HG02885 (cell line): Measurements from ENCODE around the gene LHX5.
"Not testable (repeated sequence)": the region's sequence is repeated elsewhere in the genome, so short reads cannot be mapped to it uniquely, and the experiment has no call there.

ENCODE experiments used
- ATAC-seq: cut with Tn5 transposase; IDR thresholded peaks from one replicate; pipeline ENCODE4 v1.9.1; 2021; ENCODE audit warnings: mild to moderate bottlenecking; ENCODE audit not compliant: unreplicated experiment, poor library complexity

Gene LHX5

GRCh38 chr12:113471619-113472171 lies at the start of gene LHX5:
Gene LHX5 (minus strand): TSS chr12:113471871. CDS start chr12:113471498, 373 bp downstream.
- no peak for ATAC-seq

DNA sequence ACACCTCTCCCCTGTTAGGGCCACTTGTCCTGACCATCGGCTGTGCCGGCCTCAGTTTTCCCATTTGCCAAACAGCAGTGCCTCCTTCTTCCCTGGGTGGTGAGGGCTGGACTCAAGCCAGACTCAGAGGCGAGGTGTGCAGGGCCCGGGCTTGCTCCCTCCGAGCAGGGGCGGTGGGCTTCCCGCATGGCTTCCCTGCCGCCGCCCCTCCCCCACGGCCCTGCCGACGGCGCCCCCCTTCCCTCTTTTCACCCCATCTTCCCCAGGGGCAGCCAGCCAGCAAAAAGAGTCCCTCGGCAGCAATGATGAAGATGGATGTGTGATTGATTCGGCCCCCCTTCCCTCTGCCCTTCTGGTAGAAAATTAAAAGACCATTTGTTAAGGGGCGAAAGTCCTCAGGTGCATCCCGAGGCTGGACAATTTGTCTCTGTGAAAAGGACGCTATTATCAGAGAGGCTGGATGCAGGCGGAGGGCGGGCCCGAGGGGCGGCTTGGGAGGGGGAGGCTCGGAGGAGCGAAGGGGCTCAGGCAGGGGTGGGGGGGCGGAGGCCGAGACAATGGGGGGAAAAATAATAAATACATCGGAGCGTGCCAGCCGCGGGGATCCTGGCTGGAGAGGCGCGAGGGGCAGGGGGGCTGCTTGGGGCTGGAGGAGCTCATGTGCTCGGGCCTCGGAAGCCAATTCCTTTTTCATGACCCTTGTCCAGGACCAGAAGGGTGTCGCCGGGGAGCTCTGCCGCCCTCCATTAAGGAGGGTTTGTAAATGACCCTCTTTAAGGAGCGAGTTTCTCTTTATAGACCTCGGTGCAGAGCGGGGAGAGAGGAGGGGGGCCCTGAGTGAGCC lies 48.0 kb upstream of the LHX5 start:
- ATAC-seq, result no peak

DNA sequence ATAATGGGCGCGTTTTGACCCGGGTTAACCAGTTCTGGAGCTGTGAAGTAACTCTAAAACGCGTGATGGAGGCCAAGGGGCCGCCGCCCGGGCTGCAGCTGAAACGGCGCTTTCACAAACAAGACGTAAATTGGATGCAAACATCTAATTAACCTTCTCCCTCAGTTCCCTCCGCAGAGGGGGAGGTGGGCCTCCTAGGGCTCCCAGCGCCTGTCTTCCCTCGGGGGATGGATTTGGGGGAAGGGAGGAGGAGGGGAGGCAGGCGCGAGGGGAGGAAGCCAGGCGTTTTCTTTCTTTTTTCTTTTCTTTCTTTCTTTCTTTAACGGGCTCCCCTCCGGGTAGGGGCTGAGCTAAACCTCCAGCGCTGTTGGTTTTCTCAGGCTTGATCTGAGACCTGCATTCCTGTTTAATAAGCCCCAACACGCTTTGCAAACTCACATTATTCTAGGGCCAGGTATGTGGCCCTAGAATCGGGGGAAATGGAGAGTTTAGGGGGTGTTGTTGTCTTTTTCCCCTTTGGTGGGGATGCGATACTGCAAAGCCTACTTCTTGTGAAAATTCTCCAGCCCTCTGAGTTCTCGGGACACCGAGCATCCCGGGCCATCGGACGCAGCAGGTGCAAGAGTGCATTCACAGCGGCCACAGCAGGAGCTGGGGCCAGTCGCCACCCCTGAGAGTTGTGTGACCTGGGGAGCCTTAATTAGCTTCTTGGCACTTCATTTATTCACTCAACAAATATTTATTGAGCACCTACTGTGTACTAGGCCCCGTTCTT lies 43.6 kb upstream of the LHX5 start:
- ATAC-seq, result no peak

DNA sequence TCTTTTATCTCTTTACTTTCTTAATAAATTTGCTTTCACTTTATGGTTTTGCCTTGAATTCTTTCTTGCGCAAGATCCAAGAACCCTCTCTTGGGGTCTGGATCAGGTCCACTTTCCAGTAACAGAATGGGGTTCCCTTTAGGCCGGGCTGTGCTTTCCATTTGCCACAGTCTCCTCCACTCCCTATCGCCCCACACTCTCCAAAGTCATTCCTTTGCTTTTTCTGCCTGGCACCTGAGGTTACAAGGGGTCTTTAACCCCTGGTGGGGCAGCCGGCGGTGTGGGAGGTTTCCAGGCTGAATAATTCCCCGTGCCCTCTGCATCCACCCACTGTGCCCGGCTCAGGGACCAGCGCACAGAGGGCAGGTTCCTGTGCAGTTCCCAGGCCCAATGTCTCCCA lies 42.9 kb upstream of the LHX5 start:
- no peak for ATAC-seq

GRCh38 chr12:113512568-113512967 lies 40.9 kb upstream of the LHX5 start:
- ATAC-seq, result no peak

- no peak for ATAC-seq
Measured at GRCh38 chr12:113506867-113507266, 35.2 kb upstream of the LHX5 start.

DNA sequence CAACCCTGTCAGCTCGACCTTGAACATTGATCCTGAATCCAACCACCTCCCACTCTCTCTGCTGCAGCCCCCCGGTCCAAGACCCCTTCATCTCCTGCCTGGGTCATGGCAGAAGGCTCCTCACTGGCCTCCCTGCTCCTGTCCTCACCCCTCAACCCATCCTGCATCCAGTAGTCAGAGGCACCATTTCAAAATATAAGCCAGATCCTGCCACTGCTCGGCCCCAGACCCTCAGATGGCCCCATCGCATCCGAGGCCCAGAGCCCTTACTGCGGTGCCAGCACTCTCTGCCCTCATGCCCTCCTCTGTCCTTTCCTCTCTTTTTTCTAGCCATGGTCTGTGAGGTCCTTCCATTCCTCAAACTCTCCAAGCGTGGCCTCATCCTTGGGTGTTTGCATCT lies 34.3 kb upstream of the LHX5 start:
- ATAC-seq, result no peak

GRCh38 chr12:113504917-113505316 lies 33.2 kb upstream of the LHX5 start:
- ATAC-seq, result no peak

GRCh38 chr12:113500782-113501311 lies 29.2 kb upstream of the LHX5 start:
- no peak for ATAC-seq

GRCh38 chr12:113500306-113500675 lies 28.6 kb upstream of the LHX5 start:
- ATAC-seq, result no peak

DNA sequence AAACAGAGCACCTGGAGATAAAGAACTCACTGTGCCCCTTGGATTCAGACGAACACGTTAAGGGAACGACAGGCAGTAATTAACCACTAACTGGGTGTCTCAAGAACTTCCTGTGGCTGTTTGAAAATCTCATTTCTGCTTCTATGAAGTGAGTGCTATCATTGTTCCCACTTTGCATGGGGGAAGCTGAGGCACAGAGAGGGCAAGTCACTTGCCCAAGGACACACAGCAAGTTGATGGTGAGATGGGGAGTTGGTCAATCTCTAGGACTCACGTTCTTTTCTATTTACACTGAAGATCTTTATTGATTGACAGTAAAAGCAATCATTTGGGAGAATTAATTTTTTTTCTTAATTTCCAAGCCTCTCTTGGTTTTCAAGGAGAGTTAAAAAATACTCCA lies 26.8 kb upstream of the LHX5 start:
- no peak for ATAC-seq

GRCh38 chr12:113497693-113498092 lies 26.0 kb upstream of the LHX5 start:
- no peak for ATAC-seq

- ATAC-seq, result not testable (repeated sequence)
Measured at GRCh38 chr12:113495941-113496340, 24.3 kb upstream of the LHX5 start.

DNA sequence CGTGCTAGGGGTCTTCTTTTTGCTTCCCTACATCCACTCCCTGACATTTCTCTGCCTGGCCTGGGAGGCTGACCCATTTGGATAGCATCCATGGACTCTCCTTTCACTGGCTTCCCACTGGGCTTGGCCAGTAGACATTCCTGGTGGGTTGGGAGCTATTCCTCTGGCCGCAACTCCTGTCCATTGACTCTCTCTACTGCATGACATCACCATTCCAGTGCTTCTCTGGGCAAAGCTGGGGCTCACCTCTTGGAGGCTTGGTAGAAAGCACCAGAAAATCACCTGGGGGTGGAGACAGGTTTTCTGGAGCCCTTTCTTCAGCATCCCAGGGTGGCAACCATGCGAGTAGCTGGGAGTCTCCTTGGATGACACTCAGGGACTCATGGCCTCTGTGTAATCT lies 16.7 kb upstream of the LHX5 start:
- ATAC-seq, result no peak

- no peak for ATAC-seq
Measured at GRCh38 chr12:113486722-113487121, 15.1 kb upstream of the LHX5 start.

DNA sequence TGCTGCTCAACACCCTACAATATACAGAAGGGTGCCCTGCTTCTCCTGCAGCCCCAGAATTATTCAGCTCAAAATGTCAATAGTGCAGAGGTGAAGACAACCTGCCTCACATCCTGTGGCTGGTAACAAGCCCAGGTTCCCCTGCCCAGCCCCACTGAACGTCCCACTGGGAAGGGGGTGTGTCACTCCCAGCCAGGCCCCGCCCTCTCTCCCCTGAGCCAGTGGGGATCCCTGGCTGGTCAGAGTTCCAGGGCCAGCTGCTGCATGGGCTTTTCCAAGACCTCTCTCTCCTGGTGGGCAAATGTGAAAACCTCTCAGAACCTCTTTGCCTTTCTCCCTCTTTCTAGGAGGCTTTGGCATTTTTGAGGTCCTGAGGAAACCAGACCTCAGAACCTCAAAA lies 13.7 kb upstream of the LHX5 start:
- no peak for ATAC-seq

DNA sequence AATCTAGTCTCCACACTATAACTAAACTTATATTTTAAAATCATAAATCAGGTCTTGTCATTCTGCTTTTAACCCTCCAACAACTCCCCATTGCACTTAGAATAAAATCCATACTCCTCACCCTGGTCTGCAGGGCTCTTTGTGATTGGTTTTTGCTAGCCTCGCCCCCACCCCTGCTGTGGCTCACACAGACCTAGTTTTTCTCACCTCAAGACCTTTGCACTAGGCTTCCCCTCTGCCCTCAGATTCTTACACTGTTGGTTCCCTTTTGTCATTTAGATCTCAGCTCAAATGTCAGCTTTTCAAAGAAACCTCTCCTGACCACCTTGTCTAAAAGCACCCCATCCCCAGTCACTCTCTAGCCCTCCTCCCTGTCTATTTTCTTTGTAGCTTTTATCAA lies 10.7 kb upstream of the LHX5 start:
- no peak for ATAC-seq

- no peak for ATAC-seq
Measured at GRCh38 chr12:113480336-113480971, 8.8 kb upstream of the LHX5 start.

- ATAC-seq, result no peak
Measured at GRCh38 chr12:113479590-113480335, 8.1 kb upstream of the LHX5 start.

DNA sequence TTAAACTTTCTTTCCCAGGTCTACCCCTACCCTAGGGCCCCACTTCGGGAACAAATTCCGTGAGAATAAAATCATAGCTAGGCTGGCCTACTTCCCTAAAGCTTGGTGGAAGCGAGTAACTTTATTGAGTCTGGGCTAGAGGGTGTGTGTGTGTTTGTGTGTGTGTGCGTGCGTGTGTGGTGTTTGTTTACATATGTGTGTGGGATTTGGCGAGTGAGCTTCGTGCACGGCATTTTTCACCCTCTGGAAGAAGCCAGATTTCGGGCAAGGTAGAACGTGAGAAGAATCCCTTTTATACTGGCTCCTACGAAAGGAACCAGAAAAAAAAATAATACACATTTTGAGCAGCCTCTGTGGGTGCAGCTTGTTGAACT lies 7.5 kb upstream of the LHX5 start:
- ATAC-seq, result no peak
